ENCODE data around the gene RUNX3. TPM values are rescaled to one million over a fixed set of nuclear protein-coding genes. Genes with fewer than 3 reads are reported as not detected.

RUNX3 gene
- total RNA-seq, 1 experiment from 2014 or later = 22.6 TPM

GRCh38 chr1:24970926-24971875 lies 41.1 kb upstream of the RUNX3 start:
- ChIA-PET CTCF (no interaction called here), POLR2A (no interaction called here)
- peak overlapping the region; percentile 41 for H3K4me2 ChIP-seq (ENCODE audit: low read length)

More at GRCh38 chr1:24970926-24971875, 41.1 kb upstream of the RUNX3 start:
- intact Hi-C loops (cut with micrococcal nuclease) = no loop called here
- Histone ChIP-seq H3K4me3 (replicated peaks in 1 of 2; ENCODE audit: low read depth in 1 of 2, low read length in 2 of 2) (no peak overlapping the region), H3K27ac (ENCODE audit: low read depth, low read length) (no peak overlapping the region), H3K9me3 (ENCODE audit: control insufficient read depth in 1 of 2, insufficient read depth in 1 of 2, low read depth in 1 of 2, low read length in 2 of 2) (peaks cover 10 to 16% of the 10 kb centered on the region in 2 experiments; a peak in 3 of 4 replicates), H3K9ac (ENCODE audit: low read length) (no peak overlapping the region), H2AFZ (ENCODE audit: low read depth, low read length, poor library complexity, severe bottlenecking) (no peak overlapping the region), H3K9me2 (ENCODE audit: insufficient read depth) (no peaks in the 10 kb centered on the region), H3K79me2 (ENCODE audit: insufficient read depth, low read length) (no peaks in the 10 kb centered on the region), H3K36me3 (ENCODE audit: control insufficient read depth in 1 of 2, insufficient read depth in 2 of 2, low read length in 2 of 2) (no peaks in the 10 kb centered on the region), H3K4me1 (ENCODE audit: control insufficient read depth in 1 of 2, insufficient read depth in 2 of 2, low read length in 2 of 2) (peaks cover 13 to 43% of the 10 kb centered on the region in 2 experiments; a peak in 3 of 4 replicates), H3K27me3 (ENCODE audit: insufficient read depth, low read length) (no peaks in the 10 kb centered on the region), H4K20me1 (ENCODE audit: insufficient read depth) (no peaks in the 10 kb centered on the region)
- RAD21 ChIA-PET (ENCODE audit: low non-redundant PET in 1 of 2, low total read pairs in 2 of 2, uncharacterized antibody in 2 of 2, unreplicated experiment in 2 of 2) = no interaction called here
- TF ChIP-seq RAD21 (IDR thresholded peaks at IDR 0.05; ENCODE audit: low read depth) = no peak
- no peak for TF ChIP-seq POLR2AphosphoS5 (IDR thresholded peaks at IDR 0.05; ENCODE audit: low read depth, low read length)
- TF ChIP-seq SRF (IDR thresholded peaks at IDR 0.05; ENCODE audit: low read depth) = no peak
- no peak for TF ChIP-seq ELF1 (IDR thresholded peaks at IDR 0.05; ENCODE audit: borderline replicate concordance, low read depth)
- no peak for TF ChIP-seq FOSL1 (IDR thresholded peaks at IDR 0.05; ENCODE audit: low read depth)
- TF ChIP-seq JUND (IDR thresholded peaks at IDR 0.05) = no peak
- TF ChIP-seq MAX (IDR thresholded peaks at IDR 0.05) = no peak
- no peak for TF ChIP-seq CTCF (IDR thresholded peaks at IDR 0.05 in 2 of 3, conservative IDR thresholded peaks at IDR 0.05 in 1 of 3; ENCODE audit: borderline replicate concordance in 1 of 3, insufficient read depth in 1 of 3, low read depth in 2 of 3, low read length in 2 of 3)
- no peak for TF ChIP-seq ZBTB33 (IDR thresholded peaks at IDR 0.05; ENCODE audit: extremely low read depth, insufficient replicate concordance, low read length)
- no peak for TF ChIP-seq ZNF274 (IDR thresholded peaks at IDR 0.05; ENCODE audit: low read depth, low read length)
- TF ChIP-seq CBX3 (IDR thresholded peaks at IDR 0.05; ENCODE audit: low read depth) = no peak
- TF ChIP-seq TCF7L2 (IDR thresholded peaks at IDR 0.05; ENCODE audit: borderline replicate concordance, extremely low read depth, insufficient read depth, insufficient read length) = no peak
- DNase-seq (ENCODE audit: low read depth, low spot score) (no peak), ATAC-seq (no peak)
- no TSS peak for BruUV-seq (replicated peaks)
